AG09319 (cell line): ENCODE results near the gene TCERG1.
A peak's percentile ranks its signal among the peaks of the same experiment; 100 is the strongest.

Experiments used
- DNase-seq: peaks from one replicate; pipeline ENCODE4 v3.0.0-alpha.2; 2010; ENCODE audit warnings: low read depth; ENCODE audit errors: extremely low read depth
- TF ChIP-seq, protein P1 (sequence below): IDR thresholded peaks from 2 replicates; pipeline ENCODE4 v1.5.1; 2011; ENCODE audit warnings: low read depth, mild to moderate bottlenecking, inconsistent platforms, low read length, moderate library complexity

The TCERG1 gene

DNA sequence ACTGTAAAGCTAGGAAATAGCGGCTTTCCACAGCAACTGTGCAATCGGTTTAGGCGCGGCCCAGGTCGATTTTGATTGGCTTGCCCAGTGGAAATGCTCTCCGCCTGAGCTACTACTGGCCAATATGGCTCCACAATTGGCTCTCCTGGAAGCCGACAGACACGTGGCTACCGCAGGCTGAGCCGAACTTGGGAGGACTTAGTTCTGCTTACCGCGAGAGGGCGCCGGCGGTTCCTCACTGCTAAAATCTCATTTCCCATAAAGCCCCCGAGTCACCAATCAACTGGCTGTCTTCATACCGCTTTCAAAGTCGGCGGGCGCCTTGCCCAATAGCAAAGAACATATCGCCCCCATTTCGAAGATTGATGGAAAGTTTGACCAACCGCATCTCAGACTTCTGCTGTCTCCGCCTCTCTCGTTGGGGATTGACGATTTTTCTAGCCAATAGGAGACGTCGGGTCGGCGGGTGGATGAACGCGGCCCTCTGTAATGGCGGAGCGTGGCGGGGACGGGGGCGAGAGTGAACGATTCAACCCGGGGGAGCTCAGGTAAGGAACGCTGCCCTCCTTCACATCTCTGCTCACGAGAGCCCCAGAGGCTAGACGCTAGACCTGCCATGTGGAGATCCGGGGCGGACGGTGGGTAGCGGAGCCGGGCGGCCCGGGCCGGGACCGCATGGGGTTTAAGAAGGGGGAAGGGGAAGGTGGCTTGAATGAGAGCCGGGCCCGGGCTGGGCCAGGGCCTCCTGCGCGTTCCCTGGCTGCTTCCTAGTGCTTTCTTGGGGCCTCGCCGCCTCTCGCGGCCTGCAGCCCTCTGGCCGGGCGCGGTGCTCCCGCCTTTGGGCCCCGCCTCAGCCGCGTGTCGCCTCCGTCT, at the start of gene TCERG1:
TSS of gene TCERG1 (plus strand) at position 473 of the 873 bp plus-strand sequence. CDS start at position 490, 17 bp downstream.
- peak; percentile 100 for DNase-seq
- TF ChIP-seq, protein P1, sequence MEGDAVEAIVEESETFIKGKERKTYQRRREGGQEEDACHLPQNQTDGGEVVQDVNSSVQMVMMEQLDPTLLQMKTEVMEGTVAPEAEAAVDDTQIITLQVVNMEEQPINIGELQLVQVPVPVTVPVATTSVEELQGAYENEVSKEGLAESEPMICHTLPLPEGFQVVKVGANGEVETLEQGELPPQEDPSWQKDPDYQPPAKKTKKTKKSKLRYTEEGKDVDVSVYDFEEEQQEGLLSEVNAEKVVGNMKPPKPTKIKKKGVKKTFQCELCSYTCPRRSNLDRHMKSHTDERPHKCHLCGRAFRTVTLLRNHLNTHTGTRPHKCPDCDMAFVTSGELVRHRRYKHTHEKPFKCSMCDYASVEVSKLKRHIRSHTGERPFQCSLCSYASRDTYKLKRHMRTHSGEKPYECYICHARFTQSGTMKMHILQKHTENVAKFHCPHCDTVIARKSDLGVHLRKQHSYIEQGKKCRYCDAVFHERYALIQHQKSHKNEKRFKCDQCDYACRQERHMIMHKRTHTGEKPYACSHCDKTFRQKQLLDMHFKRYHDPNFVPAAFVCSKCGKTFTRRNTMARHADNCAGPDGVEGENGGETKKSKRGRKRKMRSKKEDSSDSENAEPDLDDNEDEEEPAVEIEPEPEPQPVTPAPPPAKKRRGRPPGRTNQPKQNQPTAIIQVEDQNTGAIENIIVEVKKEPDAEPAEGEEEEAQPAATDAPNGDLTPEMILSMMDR, result peak; percentile 80

DNA sequence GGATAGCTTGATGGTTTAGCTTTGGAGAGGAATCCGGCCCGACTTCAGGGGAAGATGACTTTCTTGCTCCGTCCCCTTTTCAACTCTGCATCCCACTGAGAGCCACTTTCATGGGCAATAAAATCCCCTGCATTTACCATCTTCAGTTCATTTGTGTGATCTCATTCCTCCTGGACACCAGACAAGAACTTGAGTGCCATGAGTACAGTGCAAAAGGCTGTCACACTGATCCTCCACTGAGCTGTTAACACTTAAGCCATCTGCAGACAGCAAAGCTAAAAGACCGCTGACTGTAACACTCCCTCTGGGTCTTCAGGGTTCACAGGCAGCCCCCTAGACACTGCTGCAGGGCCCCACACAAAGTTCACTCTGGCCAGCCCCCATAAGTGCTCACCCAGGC, 48.3 kb upstream of the TCERG1 start:
- TF ChIP-seq, protein P1, result no peak
- no peak for DNase-seq

DNA sequence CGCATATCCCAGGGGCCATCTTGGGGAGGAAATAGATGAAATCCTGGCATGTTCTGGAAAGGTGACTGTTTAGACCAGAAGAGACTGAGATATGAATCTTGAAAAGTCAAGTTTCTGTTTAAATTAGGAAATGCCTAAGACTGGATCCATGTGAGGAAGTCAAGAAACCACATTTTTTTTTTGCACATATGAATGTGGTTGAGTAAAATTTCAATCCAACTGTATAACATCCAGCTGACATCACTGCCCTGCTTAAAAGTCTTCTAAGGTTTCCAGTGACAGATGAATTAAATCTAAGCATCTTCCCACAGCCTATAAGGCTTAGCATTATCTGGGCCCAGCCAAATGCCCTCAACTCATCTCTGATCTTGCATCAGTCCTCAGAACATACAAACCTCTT, 47.7 kb upstream of the TCERG1 start:
- TF ChIP-seq, protein P1, result no peak
- no peak for DNase-seq

DNA sequence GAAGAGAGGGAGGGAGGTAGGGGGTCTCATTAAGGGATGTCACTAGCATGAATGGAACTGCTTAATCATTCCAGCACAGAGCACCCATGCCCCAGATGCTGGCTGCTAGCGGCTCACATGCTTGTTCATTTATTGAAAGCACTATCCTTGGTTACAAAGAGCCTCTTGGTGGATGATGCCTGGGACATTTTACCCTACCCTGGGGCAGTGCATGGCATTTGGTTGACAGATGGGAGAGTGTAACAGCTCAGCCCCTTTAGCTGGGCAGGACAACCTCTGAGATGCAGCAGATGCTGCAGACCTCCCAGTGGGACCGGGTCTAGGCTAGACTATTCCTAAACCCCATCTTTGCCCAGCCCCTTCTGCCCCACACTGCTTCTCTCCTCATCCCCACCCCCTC, 46.9 kb upstream of the TCERG1 start:
- TF ChIP-seq, protein P1, result no peak
- DNase-seq, result no peak

DNA sequence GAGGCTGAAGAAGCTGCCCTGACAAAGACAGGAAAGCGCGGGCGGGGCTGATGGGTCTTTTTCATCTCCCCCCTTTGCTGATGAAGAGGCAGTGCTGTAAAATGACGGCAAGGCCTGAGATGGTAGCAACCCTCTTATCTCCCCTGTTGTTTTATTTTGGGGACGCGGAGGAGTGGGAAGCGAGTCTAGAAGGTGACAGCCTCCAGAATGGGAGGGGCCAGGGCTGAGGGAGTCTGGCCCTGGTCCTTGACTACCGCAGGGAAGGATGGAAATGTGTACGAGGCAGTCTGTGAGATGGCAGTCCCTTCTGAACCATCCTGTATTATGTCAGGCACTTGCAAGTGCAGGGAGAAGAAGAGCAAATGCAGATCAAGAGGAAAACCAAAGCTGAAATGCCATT, 46.1 kb upstream of the TCERG1 start:
- TF ChIP-seq, protein P1, result no peak
- DNase-seq, result no peak

DNA sequence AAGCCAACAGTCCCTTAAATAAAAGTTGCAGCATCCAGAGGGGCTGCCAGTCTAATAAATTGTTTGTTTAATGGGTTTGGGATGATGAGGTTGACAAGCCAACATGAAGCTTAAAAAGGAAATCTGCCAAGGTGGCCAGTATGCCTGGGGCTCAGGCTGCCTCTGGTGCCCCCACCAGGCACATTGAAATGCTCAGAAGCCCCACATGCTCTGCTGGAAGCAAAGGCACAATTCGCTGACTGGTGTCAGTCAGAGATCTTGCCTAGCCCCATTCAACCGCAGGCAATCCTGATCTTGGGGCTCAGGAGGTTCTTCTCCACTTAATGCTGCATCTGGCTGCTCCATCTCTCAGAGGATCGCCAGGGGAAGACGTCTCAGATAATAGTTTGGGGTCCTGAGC, 44.2 kb upstream of the TCERG1 start:
- DNase-seq, result no peak
- TF ChIP-seq, protein P1, result no peak

DNA sequence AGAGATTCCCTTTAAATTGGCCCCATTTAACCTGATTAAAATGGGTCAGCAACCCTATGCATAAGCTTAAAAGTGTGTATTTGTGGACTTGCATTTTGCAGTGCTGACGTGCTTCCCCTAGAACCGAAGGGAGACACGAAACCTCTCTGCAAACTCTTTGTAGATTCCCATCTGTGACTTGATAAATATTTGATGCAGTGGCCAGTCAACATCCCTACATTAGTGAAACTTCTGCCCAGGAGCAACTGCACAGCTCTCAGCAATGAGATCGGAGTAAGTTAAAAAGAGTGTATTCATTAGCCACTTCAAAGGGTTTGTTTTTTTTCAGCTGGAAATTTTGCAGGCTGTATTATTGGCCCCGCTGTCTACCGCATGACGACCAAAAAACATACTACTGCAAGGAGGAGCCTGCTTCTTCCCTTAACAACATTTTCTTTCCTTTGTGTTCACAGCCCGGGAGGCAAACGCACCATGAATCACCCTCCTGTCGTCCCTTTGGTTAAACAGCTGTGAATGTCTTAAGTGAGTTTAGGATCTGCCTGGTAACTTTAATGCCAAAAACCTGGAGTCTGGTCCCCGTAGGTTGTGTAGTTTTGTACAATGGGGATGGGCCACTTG, 38.0 kb upstream of the TCERG1 start:
- no peak for DNase-seq
- TF ChIP-seq, protein P1, result no peak
